HCT116 (cell line): ENCODE data around the gene PARVB. TPM values are rescaled to one million over a fixed set of nuclear protein-coding genes. Genes with fewer than 3 reads are reported as not detected.

ENCODE experiments used
- ATAC-seq: fragments of 200-7000 bp; cut with Tn5 transposase; 2 replicates; pipeline ENCODE4 v1.9.1; 2020; ENCODE audit warnings: mild to moderate bottlenecking, moderate library complexity
- BruUV-seq: library from RNA; stranded (reverse); fragments of 400-500 nt; replicated peaks from 2 replicates; lab custom pipeline; 2021; lab: Mats Ljungman, UMichigan
- CTCF ChIA-PET: fragments of 300-600 bp; sonication (Branson Sonifier 250); formaldehyde crosslinking; loops from one replicate; lab custom pipeline; 2021; ENCODE audit warnings: antibody characterized with exemption; lab: Charles Lee
- POLR2A ChIA-PET: fragments of 300-600, 350-600 bp; sonication (Branson Sonifier 250); formaldehyde crosslinking; loops from one replicate; lab custom pipeline; 2021; ENCODE audit warnings: antibody characterized with exemption; lab: Charles Lee
- RAD21 ChIA-PET, 2 experiments: fragments of 300-600 bp; sonication (Branson Sonifier 250); formaldehyde crosslinking; loops; one replicate each; lab custom pipeline; 2023; ENCODE audit warnings: low total read pairs in 2 of 2; ENCODE audit not compliant: uncharacterized antibody in 2 of 2, unreplicated experiment in 2 of 2, low non-redundant PET in 1 of 2; lab: Charles Lee
- DNase-seq: peaks from one replicate; pipeline ENCODE4 v3.0.0-alpha.2; 2010; ENCODE audit warnings: low read depth, low spot score
- H2AFZ ChIP-seq: fragments of 200-600 bp; shearing (Covaris generic), sonication (generic); 2 replicates; pipeline ENCODE4 v1.6.1; 2017; ENCODE audit warnings: low read depth, mixed run types, mixed read lengths, antibody characterized with exemption, low read length; ENCODE audit not compliant: poor library complexity, severe bottlenecking
- H3K27ac ChIP-seq: 2 replicates; pipeline ENCODE4 v1.5.1; 2012; ENCODE audit warnings: low read depth, low read length
- H3K27me3 ChIP-seq: fragments of 200-600 bp; sonication (generic); 2 replicates; pipeline ENCODE4 v1.6.1; 2016; ENCODE audit warnings: mixed run types, low read length, mixed read lengths; ENCODE audit not compliant: insufficient read depth
- H3K36me3 ChIP-seq, 2 experiments: fragments of 200-500 bp in 1 of 2; fragments of 200-600 bp in 1 of 2; sonication (Bioruptor generic) in 1 of 2; sonication (generic) in 1 of 2; 2 replicates each; pipeline versions ENCODE4 v1.5.1 to v1.6.1; 2014 to 2016; ENCODE audit warnings: low read length in 2 of 2, inconsistent platforms in 1 of 2, mixed read lengths in 1 of 2, mixed run types in 1 of 2; ENCODE audit not compliant: insufficient read depth in 2 of 2, control insufficient read depth in 1 of 2
- H3K4me1 ChIP-seq, 2 experiments: fragments of 200-600 bp in 1 of 2; sonication (generic) in 1 of 2; 2 replicates each; pipeline versions ENCODE4 v1.5.1 to v1.6.1; 2012 to 2017; ENCODE audit warnings: low read length in 2 of 2, inconsistent platforms in 1 of 2, mild to moderate bottlenecking in 1 of 2, mixed read lengths in 1 of 2, mixed run types in 1 of 2, moderate library complexity in 1 of 2; ENCODE audit not compliant: insufficient read depth in 2 of 2, control insufficient read depth in 1 of 2
- H3K4me2 ChIP-seq: fragments of 200-600 bp; sonication (generic); 2 replicates; pipeline ENCODE4 v1.6.1; 2017; ENCODE audit warnings: mixed run types, low read length, mixed read lengths
- H3K4me3 ChIP-seq, 2 experiments: fragments of 200-600 bp in 1 of 2; sonication (generic) in 1 of 2; replicated peaks in 1 of 2; 2 replicates each; pipeline ENCODE4 v1.5.1; 2011 to 2016; ENCODE audit warnings: low read length in 2 of 2, control low read depth in 1 of 2, low read depth in 1 of 2, mild to moderate bottlenecking in 1 of 2, mixed read lengths in 1 of 2, mixed run types in 1 of 2
- H3K79me2 ChIP-seq: fragments of 200-600 bp; sonication (generic); 2 replicates; pipeline ENCODE4 v1.6.1; 2017; ENCODE audit warnings: mild to moderate bottlenecking, mixed run types, low read length, moderate library complexity, mixed read lengths; ENCODE audit not compliant: insufficient read depth
- H3K9ac ChIP-seq: fragments of 200-600 bp; sonication (generic); 2 replicates; pipeline ENCODE4 v1.6.1; 2016; ENCODE audit warnings: low read length, mixed read lengths
- H3K9me2 ChIP-seq: fragments of 200-600 bp; sonication (generic), shearing (Covaris generic); 2 replicates; pipeline ENCODE4 v1.6.1; 2017; ENCODE audit warnings: mixed run types, mild to moderate bottlenecking, moderate library complexity; ENCODE audit not compliant: insufficient read depth
- H3K9me3 ChIP-seq, 2 experiments: fragments of 200-500 bp in 1 of 2; fragments of 200-600 bp in 1 of 2; sonication (Bioruptor generic) in 1 of 2; sonication (generic) in 1 of 2; 2 replicates each; pipeline ENCODE4 v1.6.1; 2014 to 2017; ENCODE audit warnings: low read length in 2 of 2, mixed read lengths in 2 of 2, inconsistent platforms in 1 of 2, low read depth in 1 of 2, mild to moderate bottlenecking in 1 of 2, mixed run types in 1 of 2, moderate library complexity in 1 of 2; ENCODE audit not compliant: control insufficient read depth in 1 of 2, insufficient read depth in 1 of 2
- H4K20me1 ChIP-seq: fragments of 200-600 bp; sonication (generic), shearing (Covaris generic); 2 replicates; pipeline ENCODE4 v1.6.1; 2017; ENCODE audit warnings: mixed run types, mild to moderate bottlenecking, moderate library complexity; ENCODE audit not compliant: insufficient read depth
- CEBPB ChIP-seq: IDR thresholded peaks from 2 replicates; pipeline ENCODE4 v1.6.1; 2012; ENCODE audit warnings: low read depth
- EGR1 ChIP-seq: IDR thresholded peaks from 2 replicates; pipeline ENCODE4 v1.6.1; 2012; ENCODE audit warnings: low read depth
- EZH2phosphoT487 ChIP-seq: fragments of 200-600 bp; IDR thresholded peaks from 2 replicates; pipeline ENCODE4 v1.6.1; 2018; ENCODE audit warnings: antibody characterized with exemption, borderline replicate concordance
- FOSL1 ChIP-seq: IDR thresholded peaks from 2 replicates; pipeline ENCODE4 v1.6.1; 2012; ENCODE audit warnings: low read depth
- JUND ChIP-seq: IDR thresholded peaks from 2 replicates; pipeline ENCODE4 v1.6.1; 2012
- RAD21 ChIP-seq: IDR thresholded peaks from 2 replicates; pipeline ENCODE4 v1.6.1; 2012; ENCODE audit warnings: low read depth, mild to moderate bottlenecking
- SIN3A ChIP-seq: IDR thresholded peaks from 2 replicates; pipeline ENCODE4 v1.6.1; 2012; ENCODE audit warnings: low read depth
- SP1 ChIP-seq: IDR thresholded peaks from 2 replicates; pipeline ENCODE4 v1.6.1; 2012; ENCODE audit warnings: low read depth
- YY1 ChIP-seq: IDR thresholded peaks from 2 replicates; pipeline ENCODE4 v1.6.1; 2011; ENCODE audit warnings: low read length, low read depth, moderate library complexity, mild to moderate bottlenecking; ENCODE audit not compliant: insufficient replicate concordance; ENCODE audit errors: extremely low read depth
- ZNF274 ChIP-seq: fragments of 200-500 bp; sonication (Bioruptor generic); IDR thresholded peaks from 2 replicates; pipeline ENCODE4 v1.6.1; 2014; ENCODE audit warnings: mild to moderate bottlenecking, low read depth, low read length, inconsistent platforms
- intact Hi-C: fragments of 100-400 bp; cut with micrococcal nuclease; formaldehyde crosslinking; loops from 2 replicates; pipeline ENCODE4 v1.10.0; 2022
- total RNA-seq: library from RNA; stranded (reverse); gene quantifications from one replicate; pipeline ENCODE4 v1.2.1, GENCODE V29; 2021; ENCODE audit not compliant: unreplicated experiment
- TF ChIP-seq, protein P1 (sequence below): IDR thresholded peaks from 2 replicates; pipeline ENCODE4 v1.6.1; 2012; ENCODE audit warnings: low read depth
- TF ChIP-seq, protein P2 (sequence below), 3 experiments: fragments of 200-600 bp in 1 of 3; sonication (generic) in 1 of 3; IDR thresholded peaks in 2 of 3; conservative IDR thresholded peaks in 1 of 3; 2 replicates each; pipeline ENCODE4 v1.5.1; 2012 to 2017; ENCODE audit warnings: low read depth in 2 of 3, low read length in 2 of 3, antibody characterized with exemption in 1 of 3, borderline replicate concordance in 1 of 3, control low read depth in 1 of 3, mild to moderate bottlenecking in 1 of 3, mixed read lengths in 1 of 3, mixed run types in 1 of 3, moderate library complexity in 1 of 3; ENCODE audit not compliant: insufficient read depth in 1 of 3

PARVB gene
- total RNA-seq, 1 experiment from 2014 or later = 21.4 TPM

DNA sequence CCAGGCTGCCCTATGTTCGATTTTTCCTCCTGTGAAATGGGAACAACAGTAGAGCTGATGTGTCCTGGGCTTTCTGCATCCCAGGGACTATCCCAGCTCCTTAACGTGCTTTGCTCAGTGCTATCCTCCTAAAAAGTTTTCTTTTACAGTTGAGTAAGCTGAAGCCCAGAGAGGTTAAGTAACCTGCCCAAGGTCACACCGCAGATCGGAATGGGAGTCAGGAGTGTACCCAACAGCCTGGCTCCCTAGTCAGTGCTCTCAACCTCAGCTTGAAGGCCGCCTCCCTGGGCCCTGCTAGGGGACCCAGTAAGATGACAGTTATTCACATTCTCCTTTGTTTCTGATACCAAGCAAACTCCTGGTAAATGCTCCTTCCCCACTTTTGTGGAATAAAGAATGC lies 45.9 kb downstream of the PARVB start:
- ChIA-PET RAD21 (no interaction called here), CTCF (interaction anchor here (1.7 to 3.1 kb wide), 2 partner anchors 11 to 16 kb away, joined by 5 to 8 read pairs; no protein-coding TSS in a partner anchor), POLR2A (no interaction called here)
- DNase-seq = no peak
- intact Hi-C loops = no loop called here
- no TSS peak for BruUV-seq
- TF ChIP-seq FOSL1 = no peak
- no peak for TF ChIP-seq JUND
- TF ChIP-seq, protein P1, sequence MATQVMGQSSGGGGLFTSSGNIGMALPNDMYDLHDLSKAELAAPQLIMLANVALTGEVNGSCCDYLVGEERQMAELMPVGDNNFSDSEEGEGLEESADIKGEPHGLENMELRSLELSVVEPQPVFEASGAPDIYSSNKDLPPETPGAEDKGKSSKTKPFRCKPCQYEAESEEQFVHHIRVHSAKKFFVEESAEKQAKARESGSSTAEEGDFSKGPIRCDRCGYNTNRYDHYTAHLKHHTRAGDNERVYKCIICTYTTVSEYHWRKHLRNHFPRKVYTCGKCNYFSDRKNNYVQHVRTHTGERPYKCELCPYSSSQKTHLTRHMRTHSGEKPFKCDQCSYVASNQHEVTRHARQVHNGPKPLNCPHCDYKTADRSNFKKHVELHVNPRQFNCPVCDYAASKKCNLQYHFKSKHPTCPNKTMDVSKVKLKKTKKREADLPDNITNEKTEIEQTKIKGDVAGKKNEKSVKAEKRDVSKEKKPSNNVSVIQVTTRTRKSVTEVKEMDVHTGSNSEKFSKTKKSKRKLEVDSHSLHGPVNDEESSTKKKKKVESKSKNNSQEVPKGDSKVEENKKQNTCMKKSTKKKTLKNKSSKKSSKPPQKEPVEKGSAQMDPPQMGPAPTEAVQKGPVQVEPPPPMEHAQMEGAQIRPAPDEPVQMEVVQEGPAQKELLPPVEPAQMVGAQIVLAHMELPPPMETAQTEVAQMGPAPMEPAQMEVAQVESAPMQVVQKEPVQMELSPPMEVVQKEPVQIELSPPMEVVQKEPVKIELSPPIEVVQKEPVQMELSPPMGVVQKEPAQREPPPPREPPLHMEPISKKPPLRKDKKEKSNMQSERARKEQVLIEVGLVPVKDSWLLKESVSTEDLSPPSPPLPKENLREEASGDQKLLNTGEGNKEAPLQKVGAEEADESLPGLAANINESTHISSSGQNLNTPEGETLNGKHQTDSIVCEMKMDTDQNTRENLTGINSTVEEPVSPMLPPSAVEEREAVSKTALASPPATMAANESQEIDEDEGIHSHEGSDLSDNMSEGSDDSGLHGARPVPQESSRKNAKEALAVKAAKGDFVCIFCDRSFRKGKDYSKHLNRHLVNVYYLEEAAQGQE = no peak
- TF ChIP-seq SIN3A = no peak
- TF ChIP-seq SP1 = no peak
- no peak for TF ChIP-seq YY1
- TF ChIP-seq CEBPB = no peak
- no peak for TF ChIP-seq ZNF274
- TF ChIP-seq, protein P2, sequence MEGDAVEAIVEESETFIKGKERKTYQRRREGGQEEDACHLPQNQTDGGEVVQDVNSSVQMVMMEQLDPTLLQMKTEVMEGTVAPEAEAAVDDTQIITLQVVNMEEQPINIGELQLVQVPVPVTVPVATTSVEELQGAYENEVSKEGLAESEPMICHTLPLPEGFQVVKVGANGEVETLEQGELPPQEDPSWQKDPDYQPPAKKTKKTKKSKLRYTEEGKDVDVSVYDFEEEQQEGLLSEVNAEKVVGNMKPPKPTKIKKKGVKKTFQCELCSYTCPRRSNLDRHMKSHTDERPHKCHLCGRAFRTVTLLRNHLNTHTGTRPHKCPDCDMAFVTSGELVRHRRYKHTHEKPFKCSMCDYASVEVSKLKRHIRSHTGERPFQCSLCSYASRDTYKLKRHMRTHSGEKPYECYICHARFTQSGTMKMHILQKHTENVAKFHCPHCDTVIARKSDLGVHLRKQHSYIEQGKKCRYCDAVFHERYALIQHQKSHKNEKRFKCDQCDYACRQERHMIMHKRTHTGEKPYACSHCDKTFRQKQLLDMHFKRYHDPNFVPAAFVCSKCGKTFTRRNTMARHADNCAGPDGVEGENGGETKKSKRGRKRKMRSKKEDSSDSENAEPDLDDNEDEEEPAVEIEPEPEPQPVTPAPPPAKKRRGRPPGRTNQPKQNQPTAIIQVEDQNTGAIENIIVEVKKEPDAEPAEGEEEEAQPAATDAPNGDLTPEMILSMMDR (IDR thresholded peaks at IDR 0.05 in 2 of 3, conservative IDR thresholded peaks at IDR 0.05 in 1 of 3; ENCODE audit: borderline replicate concordance in 1 of 3, insufficient read depth in 1 of 3, low read depth in 2 of 3, low read length in 2 of 3) = no peak
- no peak for TF ChIP-seq EZH2phosphoT487
- no peak for TF ChIP-seq RAD21
- TF ChIP-seq EGR1 = no peak
- ATAC-seq = no peak
- H3K4me2 ChIP-seq = no peak overlapping the region
- no peaks in the 10 kb centered on the region for H3K36me3 ChIP-seq
- no peaks in the 10 kb centered on the region for H3K9me3 ChIP-seq
- no peaks in the 10 kb centered on the region for H3K79me2 ChIP-seq
- H3K9me2 ChIP-seq = no peaks in the 10 kb centered on the region
- no peaks in the 10 kb centered on the region for H3K4me1 ChIP-seq
- H3K27ac ChIP-seq = no peak overlapping the region
- H3K27me3 ChIP-seq = no peaks in the 10 kb centered on the region
- H3K9ac ChIP-seq = no peak overlapping the region
- H2AFZ ChIP-seq = no peak overlapping the region
- no peak overlapping the region for H3K4me3 ChIP-seq
- no peaks in the 10 kb centered on the region for H4K20me1 ChIP-seq
